HG03060 (cell line): ENCODE data around the gene AIG1.
"Not testable (repeated sequence)": the region's sequence is repeated elsewhere in the genome, so short reads cannot be mapped to it uniquely, and the experiment has no call there.

Experiments used
- ATAC-seq: cut with Tn5 transposase; IDR thresholded peaks from one replicate; pipeline ENCODE4 v1.9.1; 2021; ENCODE audit warnings: low read depth, moderate number of reproducible peaks; ENCODE audit not compliant: unreplicated experiment

Gene AIG1

GRCh38 chr6:143222801-143223231 is 162.1 kb downstream of the AIG1 start:
- no peak for ATAC-seq

- no peak for ATAC-seq
Measured at GRCh38 chr6:143223895-143224294, 163.2 kb downstream of the AIG1 start.

GRCh38 chr6:143224516-143224915 is 163.8 kb downstream of the AIG1 start:
- ATAC-seq, result no peak

- ATAC-seq, result no peak
Measured at GRCh38 chr6:143225929-143226328, 165.2 kb downstream of the AIG1 start.

GRCh38 chr6:143227675-143228074 is 167.0 kb downstream of the AIG1 start:
- no peak for ATAC-seq

- no peak for ATAC-seq
Measured at GRCh38 chr6:143229400-143229799, 168.7 kb downstream of the AIG1 start.

GRCh38 chr6:143232849-143233248 is 172.2 kb downstream of the AIG1 start:
- no peak for ATAC-seq

GRCh38 chr6:143233554-143234285 is 173.0 kb downstream of the AIG1 start:
- no peak for ATAC-seq

GRCh38 chr6:143234734-143235133 is 174.0 kb downstream of the AIG1 start:
- no peak for ATAC-seq

GRCh38 chr6:143236151-143236798 is 175.6 kb downstream of the AIG1 start:
- no peak for ATAC-seq

GRCh38 chr6:143238306-143238705 is 177.6 kb downstream of the AIG1 start:
- ATAC-seq, result no peak

GRCh38 chr6:143241111-143241510 is 180.4 kb downstream of the AIG1 start:
- no peak for ATAC-seq

- no peak for ATAC-seq
Measured at GRCh38 chr6:143241911-143242310, 181.2 kb downstream of the AIG1 start.

GRCh38 chr6:143243786-143244185 is 183.1 kb downstream of the AIG1 start:
- no peak for ATAC-seq

- ATAC-seq, result no peak
Measured at GRCh38 chr6:143245656-143246055, 185.0 kb downstream of the AIG1 start.

GRCh38 chr6:143246166-143246775 is 185.6 kb downstream of the AIG1 start:
- not testable (repeated sequence) for ATAC-seq

GRCh38 chr6:143247586-143247985 is 186.9 kb downstream of the AIG1 start:
- ATAC-seq, result no peak

- ATAC-seq, result no peak
Measured at GRCh38 chr6:143248359-143248758, 187.7 kb downstream of the AIG1 start.

- no peak for ATAC-seq
Measured at GRCh38 chr6:143251288-143251687, 190.6 kb downstream of the AIG1 start.

GRCh38 chr6:143252961-143253360 is 192.3 kb downstream of the AIG1 start:
- ATAC-seq, result no peak

GRCh38 chr6:143253586-143253985 is 192.9 kb downstream of the AIG1 start:
- ATAC-seq, result no peak

GRCh38 chr6:143258945-143259344 is 198.3 kb downstream of the AIG1 start:
- ATAC-seq, result no peak
